ENCODE results near the gene GCGR.

The GCGR gene

DNA sequence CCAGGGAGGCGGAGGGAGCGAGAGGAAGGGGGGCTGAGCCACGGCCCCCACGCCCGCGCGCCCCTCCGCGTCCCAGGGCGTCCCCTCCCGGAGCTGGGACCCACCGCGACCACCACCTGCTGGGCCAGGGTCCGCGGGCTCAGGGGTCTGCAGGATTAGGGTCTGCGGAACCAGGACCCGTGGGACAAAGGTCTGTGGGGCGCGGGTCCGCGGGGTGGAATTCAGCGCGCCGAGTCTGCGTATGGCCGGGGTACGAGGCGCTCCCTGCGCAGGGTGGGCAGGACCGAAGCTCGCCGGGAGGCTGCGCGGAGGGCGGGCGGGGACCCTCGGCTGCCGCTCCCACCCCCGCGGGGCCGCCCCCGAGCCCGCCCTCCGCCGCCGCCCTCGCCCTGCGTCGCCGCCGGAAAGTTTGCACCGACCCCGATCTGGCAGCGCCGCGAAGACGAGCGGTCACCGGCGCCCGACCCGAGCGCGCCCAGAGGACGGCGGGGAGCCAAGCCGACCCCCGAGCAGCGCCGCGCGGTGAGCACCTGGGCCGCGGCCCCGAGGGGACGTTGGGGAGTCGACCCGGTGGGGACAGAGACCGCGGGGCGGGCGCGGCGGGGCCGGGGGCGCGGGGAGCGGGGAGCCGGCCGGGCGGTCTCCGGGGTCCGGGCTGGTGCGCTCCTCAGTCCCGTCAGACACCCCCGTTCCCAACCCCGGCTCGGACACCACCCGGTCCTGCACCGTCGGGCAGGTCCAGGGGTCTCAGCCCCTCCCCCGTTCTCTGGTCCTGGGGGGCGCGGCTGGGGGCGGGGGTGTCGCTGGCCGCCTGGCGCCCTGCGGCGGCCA lies at the start of gene GCGR:
Gene GCGR (plus strand): TSS at position 423 of the 831 bp plus-strand sequence. CDS start 4,869 bp downstream, outside the sequence.
- DNase-seq, result no peak

DNA sequence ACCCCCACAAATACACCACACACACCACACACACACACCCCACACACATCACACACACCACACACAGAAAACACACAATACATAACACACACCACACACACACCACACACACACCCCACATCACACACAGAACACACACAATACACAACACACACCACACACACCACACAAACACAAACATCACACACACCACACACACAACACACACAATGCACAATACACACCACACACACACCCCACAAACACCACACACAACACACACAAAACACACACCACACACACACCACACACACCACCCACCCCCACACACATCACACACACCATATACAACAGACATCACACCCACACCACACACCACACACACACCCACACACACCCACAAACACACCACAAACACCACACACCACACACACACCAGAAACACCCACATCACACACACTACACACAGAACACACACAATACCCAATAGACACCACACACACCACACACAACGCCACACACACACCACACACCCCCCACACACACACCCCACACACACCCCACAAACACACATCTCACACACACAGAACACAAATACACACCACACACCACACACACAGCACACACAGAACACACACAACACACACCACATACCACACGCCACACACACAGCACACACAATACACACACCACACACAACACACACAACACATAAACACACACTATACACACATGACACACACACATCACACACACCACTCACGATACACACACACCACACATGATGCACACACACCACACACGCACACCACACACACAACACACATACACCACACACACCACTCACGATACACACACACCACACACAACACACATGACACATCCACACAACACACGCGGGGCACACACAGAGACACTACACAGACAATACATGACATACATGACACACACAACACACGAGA lies 11.0 kb upstream of the GCGR start:
- no peak for DNase-seq

DNA sequence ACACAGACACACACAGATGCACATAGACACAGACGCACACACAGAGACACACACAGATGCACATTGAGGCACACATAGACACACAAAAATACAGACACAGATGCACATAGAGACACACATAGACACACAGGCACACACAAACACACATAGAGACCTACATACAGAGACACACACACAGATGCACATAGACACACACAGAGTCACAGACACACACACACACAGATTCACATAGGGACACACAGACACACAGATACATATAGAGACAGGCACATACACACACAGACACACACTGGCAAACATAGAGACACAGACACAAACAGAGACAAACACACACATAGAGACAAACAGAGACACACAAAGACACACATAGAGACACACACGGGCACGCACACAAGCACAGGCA lies 9.9 kb upstream of the GCGR start:
- DNase-seq, result no peak

DNA sequence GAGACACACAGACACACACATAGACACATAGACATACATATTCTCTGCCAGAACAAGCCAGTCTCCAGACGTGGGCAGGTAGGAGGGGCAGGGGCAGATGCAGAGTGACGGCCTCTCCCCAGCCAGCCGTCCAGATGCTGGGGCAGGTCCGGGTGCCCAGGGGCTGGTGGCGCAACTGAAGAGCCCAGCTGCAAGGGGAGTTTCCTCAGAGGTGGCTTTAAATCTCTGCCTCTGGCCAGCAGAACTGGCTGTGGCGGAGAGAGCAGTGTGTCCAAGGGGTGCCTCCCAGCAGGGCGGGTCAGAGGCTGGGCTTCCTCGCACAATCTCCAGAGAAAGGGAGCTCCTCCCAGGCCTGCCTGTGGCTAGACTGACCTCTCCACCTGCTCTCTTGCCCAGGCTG lies 9.4 kb upstream of the GCGR start:
- DNase-seq, result no peak

DNA sequence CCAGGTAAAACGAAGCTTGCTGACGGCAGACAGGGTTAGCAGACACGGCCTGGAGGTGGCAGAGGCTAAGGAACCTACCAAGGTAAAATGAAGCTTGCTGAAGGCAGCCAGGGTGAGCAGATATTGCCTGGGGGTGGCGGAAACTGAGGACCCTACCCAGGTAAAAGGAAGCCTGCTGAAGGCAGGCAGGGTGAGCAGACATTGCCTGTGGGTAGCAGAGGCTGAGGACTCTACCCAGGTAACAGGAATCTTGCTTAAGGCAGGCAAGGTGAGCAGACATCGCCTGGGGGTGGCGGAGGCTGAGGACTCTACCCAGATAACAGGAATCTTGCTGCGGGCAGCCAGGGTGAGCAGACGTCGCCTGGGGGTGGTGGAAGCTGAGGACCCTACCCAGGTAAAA lies 2.6 kb upstream of the GCGR start:
- DNase-seq, result no peak

DNA sequence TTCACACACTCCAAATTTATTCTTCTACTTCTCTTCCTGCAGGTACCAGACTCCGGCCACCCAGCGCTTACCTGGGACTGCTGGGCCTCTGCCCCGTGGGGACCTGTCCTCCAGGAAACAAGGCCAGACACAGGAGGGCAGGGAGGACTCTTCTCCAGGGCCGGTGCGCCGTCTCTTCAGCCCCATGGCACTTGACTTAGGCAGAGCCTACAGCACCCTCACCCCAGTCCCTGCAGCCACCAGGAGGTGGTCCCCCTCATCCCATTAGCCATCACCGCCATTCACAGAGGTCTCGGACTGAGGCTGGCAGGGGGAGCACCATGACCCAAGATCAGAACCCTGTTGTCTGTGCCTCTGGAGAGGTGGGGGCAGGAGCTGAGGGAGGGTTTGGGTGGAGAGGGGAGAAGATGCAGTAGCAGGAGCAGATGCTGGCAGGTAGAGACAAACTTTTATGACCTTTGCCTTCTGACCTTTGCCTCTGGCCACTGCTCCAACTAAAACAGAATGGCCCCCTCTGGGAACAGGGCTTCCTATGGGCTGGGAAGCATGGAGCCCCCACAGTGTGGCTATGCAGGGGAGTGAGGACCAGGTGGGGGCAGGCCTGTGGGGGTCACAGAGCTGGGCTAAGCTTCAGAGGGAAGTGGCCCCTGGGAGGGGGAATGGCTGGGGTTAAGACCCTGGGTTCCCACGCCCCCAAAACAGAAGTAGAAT lies 1.7 kb upstream of the GCGR start:
- DNase-seq, result no peak

DNA sequence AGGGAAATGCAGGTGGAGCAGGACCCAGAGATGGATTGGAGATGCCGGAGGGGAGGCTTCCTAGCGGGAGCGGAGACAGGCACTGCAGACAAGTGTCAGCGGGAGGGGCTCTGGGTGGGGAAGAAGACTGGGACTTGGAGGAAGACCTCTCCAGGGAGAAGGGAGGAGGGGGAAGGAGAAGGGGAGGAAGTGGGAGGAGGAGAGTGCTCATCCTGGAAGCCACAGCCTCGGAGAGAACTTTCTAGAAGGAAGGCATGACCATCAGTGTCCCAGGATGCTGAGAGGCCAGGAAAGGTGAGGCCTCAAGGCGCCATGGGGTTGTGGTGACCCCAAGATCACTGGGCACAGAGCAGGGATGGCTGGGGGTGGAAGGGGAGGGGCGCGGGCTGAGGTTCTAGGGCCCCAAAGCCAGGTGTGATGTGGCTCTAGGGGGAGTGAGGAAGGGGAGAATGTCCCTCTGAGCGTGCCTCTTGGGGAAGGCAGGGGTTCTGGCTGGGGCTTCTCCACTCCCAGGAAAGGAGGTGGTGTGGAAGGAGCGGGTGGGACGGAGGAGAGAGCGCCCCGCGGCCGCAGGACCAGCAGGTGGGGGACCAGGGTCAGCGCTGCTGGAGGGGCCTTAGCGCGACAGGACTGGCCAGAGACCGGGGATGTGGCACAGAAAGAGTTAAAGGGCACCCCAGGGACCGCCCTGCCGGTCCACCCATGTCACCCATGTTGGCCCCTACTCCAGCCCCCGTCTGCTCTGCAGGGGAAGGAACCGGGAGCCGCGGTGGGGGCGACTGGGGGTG lies 900 bp upstream of the GCGR start:
- no peak for DNase-seq

DNA sequence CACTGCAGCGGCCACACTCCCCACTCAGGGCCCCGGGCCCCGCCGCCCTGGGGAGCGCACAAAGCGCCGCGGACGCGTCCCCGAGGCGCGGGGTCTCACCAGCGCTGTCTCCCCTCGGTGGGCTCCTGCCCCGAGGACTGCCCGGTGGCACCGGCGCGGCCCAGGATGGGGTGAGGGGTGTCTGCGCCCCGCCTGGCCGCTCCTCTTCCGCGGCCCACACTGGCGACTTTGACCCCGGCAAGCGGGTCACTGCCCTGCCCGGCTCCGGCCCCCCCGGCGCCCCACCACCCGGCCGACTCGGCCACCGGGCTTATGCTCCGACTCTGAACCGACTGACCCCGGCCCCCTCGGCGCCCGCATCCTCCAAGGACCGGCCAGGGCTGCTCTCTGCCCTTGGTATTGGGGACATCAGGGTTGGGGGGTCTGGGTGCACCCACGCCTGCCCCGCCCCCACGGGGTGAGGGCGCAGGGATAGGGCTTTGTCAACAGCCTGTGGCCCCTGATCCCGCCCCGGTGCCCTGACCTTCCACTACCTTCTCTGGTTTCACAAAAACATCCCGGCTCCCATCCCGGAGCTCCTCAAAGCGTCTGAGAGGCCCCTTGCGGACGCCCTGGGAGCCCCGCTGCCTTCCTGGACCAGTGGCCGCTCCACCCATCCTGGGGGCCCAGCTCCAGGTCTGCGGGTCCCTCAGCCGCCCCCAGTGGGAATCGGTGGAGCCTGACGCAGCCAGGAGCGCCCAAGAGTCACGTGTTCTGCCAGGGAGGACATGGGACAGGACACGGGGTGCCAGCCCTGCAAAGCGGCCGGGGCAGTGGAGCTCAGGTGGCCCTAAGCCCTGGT lies 829 bp downstream of the GCGR start:
- no peak for DNase-seq

DNA sequence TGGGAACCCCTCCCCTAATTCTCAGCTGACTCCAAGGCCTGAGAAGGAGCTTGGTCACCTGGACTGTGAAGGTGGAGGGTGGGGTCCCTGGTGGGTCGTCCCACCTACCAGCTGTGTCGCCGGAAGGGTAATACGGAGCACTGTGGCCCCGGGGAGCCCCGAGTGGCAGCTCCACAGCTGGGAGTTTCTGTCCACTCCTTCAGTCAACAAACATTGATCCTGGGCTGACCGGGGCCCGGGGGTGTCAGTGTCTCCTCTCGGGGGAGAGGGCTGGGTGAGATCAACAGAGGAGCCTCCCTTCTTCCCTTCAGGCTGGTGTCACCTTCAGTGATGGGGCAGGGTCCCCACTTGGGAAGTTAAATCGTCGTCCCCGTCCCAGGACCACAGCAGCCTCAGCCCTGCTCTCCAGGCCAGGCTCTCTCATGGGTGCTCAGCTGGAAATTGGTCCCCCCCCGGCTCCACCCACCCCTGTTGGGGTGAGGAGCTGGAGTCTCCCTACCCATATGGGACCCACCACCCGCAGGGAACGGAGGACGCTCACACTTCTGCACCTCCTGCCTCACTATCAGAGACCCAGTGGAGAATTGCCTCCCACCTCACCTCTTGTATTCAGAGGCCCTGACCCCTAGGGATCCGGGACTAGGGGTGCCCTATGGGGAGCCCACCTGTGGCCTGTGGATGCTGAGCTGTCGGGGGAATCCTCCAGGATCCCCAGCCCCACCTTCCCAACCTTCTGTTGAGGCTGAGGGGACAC lies 1.9 kb downstream of the GCGR start:
- DNase-seq, result no peak

DNA sequence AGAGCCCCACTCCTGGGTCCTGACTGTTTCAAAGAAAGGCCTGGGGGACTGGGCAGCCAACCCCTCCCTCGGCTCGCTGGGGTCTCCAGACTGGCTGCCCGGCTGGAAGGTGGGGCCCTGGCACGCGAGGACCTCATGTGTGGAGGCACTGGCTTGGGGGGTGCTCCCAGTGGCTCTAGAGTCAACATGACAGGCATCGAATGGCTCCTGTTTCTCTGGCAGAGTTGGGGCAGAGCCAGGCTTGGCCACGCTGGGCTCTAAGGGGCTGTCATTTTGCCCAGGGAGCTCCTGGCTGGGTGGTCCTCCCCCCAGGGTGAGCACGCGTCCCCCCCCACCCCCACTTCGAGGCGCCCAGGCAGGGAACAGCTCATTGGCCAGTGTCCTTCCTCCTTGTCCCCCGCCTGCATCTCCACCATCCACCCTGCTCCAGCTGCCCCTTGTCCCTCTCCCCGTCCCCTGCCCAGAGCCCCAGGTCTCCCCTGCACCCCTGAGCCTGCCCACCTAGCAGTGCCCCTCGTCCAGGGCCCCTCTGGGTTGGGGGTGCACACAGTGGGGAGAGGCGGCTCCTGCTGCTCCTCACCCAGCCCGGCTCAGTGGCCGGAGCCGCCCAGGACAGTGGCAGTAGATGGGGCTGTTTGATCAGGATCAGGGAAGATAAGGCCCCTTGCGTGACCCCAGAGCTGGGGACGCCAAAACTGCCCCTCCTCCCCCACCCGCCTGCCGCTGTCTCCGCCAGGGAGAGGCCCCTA lies 2.7 kb downstream of the GCGR start:
- no peak for DNase-seq

DNA sequence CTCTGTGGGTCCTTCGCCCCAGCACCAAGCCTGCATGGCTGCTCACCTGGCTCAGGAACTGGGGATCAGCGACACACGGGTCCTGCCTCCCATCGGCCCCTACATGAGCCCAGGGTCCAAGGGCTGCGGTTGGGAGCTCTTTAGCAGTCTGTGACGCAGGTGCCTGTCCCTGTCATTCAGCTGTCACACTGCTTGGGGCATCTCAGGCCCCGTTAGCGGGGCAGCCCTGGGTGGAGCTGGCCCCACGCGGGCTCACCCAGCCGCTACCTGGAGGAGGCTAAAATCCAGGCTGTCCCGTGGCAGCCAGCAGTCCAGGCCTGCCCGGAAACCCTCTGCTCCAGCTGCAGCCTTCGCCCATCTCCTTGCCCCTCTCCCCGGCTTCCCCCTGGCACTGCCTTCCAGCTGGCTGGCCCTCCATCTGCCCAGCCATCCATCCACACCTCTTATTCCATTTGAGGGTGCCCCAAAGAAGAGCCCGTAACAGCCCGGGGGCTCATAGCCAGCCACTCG lies 3.3 kb downstream of the GCGR start:
- no peak for DNase-seq

DNA sequence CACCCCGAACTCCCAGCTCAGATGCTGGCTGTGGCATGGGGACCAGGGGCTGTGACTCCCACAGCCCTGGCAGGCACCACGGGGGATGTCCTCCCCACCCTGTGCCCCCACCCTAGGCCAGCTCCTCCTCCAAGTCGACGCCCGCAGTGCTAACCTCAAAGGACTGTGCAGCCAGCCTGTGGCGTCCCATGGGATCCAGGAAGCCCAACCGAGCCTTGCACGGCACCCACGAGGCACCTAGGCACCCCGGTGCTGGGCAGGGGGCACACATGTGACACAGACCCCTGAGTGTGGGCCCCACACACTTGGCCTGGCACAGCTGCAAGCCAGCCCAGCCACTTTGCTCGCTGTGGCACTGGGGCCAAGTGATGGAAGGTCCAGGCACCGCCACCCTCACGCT lies 3.9 kb downstream of the GCGR start:
- DNase-seq, result no peak

DNA sequence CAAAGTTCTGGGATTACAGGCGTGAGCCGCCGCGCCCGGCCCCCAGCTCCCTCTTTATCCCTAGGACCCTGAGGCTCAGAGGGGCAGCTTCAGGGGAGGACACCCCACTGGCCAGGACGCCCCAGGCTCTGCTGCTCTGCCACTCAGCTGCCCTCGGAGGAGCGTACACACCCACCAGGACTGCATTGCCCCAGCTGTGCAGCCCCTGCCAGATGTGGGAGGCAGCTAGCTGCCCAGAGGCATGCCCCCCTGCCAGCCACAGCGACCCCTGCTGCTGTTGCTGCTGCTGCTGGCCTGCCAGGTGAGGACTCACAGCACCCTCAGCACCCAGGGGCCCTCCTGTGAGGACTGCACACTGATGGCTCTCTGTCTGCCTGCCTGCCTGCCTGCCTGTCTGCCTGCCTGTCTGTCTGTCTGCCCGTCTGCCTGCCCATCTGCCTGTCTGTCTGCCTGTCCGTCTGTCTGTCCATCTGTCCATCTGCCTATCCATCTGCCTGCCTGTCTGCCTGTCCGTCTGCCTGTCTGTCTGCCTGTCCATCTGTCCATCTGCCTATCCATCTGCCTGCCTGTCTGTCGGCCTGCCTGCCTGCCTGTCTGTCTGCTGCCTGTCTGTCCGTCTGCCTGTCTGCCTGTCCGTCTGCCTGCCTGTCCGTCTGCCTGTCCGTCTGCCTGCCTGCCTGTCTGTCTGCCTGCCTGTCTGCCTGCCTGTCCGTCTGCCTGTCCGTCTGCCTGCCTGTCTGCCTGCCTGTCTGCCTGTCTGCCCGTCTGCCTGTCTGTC lies 5.0 kb downstream of the GCGR start:
- DNase-seq, result no peak

DNA sequence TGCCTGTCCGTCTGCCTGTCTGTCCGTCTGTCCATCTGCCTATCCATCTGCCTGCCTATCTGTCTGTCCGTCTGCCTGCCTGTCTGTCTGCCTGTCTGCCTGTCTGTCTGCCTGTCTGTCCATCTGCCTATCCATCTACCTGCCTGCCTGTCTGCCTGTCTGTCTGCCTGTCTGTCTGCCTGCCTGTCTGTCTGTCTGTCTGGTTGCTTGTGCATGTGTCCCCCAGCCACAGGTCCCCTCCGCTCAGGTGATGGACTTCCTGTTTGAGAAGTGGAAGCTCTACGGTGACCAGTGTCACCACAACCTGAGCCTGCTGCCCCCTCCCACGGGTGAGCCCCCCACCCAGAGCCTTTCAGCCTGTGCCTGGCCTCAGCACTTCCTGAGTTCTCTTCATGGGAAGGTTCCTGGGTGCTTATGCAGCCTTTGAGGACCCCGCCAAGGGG lies 5.6 kb downstream of the GCGR start:
- DNase-seq, result no peak

DNA sequence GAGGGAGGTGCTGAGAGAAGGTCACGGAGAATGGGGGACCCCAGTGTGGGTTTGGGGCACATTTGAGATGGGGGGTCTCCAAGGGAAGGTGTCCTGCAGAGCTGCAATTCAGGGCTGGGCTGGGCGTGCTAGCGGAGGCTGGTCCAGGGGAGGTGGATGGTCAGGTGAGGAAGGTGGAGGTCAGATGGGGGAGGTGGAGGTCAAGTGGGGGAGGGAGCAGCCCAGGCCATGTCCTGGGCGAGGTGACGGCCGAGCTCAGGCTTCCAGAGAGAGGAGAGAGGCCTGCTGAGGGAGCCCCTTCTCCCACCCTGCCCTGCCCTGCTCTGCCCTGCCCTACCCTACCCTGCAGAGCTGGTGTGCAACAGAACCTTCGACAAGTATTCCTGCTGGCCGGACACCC lies 6.5 kb downstream of the GCGR start:
- no peak for DNase-seq

DNA sequence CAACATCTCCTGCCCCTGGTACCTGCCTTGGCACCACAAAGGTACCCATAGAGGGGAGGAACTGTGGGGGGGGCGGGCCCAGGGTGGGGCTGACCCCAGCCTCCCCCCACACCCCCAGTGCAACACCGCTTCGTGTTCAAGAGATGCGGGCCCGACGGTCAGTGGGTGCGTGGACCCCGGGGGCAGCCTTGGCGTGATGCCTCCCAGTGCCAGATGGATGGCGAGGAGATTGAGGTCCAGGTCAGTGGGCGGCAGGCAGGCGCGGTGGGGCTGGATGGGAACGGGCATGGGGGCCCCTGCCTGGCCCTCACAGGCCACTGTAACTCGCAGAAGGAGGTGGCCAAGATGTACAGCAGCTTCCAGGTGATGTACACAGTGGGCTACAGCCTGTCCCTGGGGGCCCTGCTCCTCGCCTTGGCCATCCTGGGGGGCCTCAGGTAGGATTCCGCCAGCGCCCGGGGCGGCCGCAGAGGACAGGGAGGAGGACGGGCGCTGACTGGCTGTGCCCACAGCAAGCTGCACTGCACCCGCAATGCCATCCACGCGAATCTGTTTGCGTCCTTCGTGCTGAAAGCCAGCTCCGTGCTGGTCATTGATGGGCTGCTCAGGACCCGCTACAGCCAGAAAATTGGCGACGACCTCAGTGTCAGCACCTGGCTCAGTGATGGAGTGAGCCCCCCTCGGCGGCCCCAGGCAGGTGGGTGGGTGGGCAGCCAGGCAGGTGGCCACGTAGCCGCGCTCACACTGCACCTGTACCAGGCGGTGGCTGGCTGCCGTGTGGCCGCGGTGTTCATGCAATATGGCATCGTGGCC lies 7.1 kb downstream of the GCGR start:
- no peak for DNase-seq

DNA sequence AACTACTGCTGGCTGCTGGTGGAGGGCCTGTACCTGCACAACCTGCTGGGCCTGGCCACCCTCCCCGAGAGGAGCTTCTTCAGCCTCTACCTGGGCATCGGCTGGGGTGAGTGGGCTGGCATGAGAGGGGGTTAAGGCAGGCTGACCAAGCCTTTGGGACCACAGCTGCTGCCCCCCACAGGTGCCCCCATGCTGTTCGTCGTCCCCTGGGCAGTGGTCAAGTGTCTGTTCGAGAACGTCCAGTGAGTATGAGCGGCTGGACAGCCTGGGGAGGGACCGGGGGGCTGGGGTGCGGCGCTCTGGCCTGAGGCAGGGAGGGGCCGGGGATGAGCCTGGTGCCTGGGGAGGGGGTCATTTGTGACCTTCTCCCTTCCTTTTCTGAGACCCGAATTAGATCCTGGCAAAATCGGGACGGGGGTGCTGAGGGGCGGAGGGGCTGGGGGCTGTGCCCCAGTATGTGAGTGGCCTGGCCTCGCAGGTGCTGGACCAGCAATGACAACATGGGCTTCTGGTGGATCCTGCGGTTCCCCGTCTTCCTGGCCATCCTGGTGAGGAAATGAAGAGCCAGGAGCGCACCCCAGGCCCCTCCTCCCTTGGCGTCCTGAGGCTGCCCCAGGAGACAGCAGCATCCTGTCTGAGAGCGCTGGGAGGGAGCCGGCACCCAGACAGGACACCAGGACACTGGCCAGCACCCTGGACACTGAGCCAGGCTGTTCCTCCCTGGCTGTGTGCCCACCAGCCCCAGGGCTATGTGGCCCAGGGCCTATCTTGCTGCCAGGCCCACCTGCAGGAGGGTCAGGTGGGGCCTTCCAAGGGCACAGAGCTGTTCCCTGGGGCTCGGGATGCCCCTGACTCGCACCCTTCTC lies 8.0 kb downstream of the GCGR start:
- DNase-seq, result no peak

All from DMS79 treated with DMSO at 0.1 percent for 48 hours (cell line).